ENCODE data around the gene ABCC1. TPM values are rescaled to one million over a fixed set of nuclear protein-coding genes. Genes with fewer than 3 reads are reported as not detected.
A peak's percentile ranks its signal among the peaks of the same experiment; 100 is the strongest.
"Not testable (repeated sequence)": the region's sequence is repeated elsewhere in the genome, so short reads cannot be mapped to it uniquely, and the experiment has no call there.

The ABCC1 gene
- total RNA-seq, 1 donor from 2014 or later: 17.0 TPM

DNA sequence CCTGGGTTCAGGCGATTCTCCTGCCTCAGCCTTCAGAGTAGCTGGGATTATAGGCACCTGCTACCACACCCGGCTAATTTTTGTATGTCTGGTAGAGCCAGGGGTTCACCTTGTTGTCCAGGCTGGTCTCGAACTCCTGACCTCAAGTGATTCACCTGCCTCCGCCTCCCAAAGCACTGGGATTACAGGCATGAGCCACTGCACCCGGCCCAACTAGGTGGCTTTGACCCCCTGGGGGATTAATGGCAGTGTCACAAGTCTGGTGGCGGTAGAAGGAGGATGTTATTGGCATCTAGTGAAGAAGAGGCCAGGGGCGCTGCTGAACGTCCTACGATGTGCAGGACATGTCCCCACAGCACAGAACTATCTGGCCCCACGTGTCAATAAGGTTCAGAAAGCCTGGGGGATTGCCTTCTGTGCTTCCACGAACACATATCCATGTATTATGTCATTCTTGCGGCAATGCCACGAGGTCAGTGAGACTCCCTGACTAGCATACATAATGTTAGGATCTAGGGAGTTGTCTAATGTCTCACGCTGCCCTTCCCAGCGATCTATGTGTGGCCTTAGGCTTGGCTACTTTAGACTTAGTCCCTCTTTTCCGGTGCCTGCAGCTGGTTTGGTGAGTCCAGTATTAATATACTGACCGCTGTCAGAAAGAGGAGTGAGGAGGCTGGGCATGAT, 198.0 kb downstream of the ABCC1 start:
- no peaks in the 10 kb centered on the region for H3K27me3 ChIP-seq (ENCODE audit: low read depth)
- H3K36me3 ChIP-seq: peaks cover 6% of the 10 kb centered on the region
- no peak overlapping the region for H3K4me3 ChIP-seq
- no peak for DNase-seq
- peaks cover 26% of the 10 kb centered on the region for H3K4me1 ChIP-seq
- intact Hi-C loops (cut with micrococcal nuclease): no loop called here
- TF ChIP-seq, protein P1, sequence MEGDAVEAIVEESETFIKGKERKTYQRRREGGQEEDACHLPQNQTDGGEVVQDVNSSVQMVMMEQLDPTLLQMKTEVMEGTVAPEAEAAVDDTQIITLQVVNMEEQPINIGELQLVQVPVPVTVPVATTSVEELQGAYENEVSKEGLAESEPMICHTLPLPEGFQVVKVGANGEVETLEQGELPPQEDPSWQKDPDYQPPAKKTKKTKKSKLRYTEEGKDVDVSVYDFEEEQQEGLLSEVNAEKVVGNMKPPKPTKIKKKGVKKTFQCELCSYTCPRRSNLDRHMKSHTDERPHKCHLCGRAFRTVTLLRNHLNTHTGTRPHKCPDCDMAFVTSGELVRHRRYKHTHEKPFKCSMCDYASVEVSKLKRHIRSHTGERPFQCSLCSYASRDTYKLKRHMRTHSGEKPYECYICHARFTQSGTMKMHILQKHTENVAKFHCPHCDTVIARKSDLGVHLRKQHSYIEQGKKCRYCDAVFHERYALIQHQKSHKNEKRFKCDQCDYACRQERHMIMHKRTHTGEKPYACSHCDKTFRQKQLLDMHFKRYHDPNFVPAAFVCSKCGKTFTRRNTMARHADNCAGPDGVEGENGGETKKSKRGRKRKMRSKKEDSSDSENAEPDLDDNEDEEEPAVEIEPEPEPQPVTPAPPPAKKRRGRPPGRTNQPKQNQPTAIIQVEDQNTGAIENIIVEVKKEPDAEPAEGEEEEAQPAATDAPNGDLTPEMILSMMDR (IDR thresholded peaks at IDR 0.05; ENCODE audit: borderline replicate concordance): no peak
- no peaks in the 10 kb centered on the region for H3K9me3 ChIP-seq (replicated peaks)
- no peak overlapping the region for H3K27ac ChIP-seq (replicated peaks)

DNA sequence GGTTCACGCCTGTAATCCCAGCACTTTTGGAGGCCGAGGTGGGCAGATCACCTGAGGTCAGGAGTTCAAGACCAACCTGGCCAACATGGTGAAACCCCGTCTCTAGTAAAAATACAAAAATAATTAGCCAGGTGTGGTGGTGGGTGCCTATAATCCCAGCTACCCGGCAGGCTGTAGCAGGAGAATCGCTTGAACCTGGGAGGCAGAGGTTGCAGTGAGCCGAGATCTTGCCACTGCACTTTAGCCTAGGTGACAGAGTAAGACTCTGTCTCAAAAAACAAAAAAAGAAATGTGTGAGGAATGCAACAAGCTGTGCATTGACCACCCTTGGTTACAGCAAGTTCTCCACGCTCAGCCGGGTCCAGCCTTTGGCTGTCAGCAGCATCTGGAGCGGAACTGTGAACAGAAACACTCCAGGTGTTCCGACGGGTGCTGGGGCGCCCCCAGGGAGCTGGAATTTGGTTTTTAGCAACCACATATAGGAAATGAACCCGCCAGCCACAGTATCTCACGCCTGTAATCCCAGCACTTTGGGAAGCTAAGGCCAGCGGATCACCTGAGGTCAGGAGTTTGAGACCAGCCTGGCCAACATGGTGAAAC, 198.7 kb downstream of the ABCC1 start:
- peaks cover 26% of the 10 kb centered on the region for H3K4me1 ChIP-seq
- H3K27ac ChIP-seq (replicated peaks); H3K36me3 ChIP-seq; H3K4me3 ChIP-seq; H3K9me3 ChIP-seq (replicated peaks); DNase-seq; H3K27me3 ChIP-seq (ENCODE audit: low read depth); intact Hi-C loops (cut with micrococcal nuclease): not testable (repeated sequence)

DNA sequence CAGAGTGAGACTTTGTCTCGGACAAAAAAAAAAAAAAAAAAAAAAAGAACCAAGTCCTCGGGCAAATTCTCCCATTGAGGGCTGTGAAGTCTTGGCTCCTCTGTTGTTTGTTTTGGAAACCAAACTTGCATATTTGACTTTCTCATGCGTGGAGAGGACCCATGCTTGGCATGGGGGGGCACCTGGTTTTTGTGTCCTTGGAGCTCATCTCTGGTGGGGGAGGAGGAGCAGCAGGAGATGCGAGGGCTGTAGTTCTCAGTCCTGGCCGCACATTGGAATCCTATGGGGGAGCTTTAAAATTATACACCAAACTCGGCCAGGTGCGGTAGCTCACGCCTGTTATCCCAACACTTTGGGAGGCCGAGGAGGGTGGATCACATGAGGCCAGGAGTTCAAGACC, 199.3 kb downstream of the ABCC1 start:
- Histone ChIP-seq H3K9me3 (replicated peaks) (no peaks in the 10 kb centered on the region), H3K27me3 (ENCODE audit: low read depth) (no peaks in the 10 kb centered on the region), H3K27ac (replicated peaks) (no peak overlapping the region), H3K4me3 (no peak overlapping the region), H3K36me3 (peaks cover 6% of the 10 kb centered on the region), H3K4me1 (peaks cover 26% of the 10 kb centered on the region)
- TF ChIP-seq, protein P1 (IDR thresholded peaks at IDR 0.05; ENCODE audit: borderline replicate concordance): no peak
- no peak for DNase-seq
- intact Hi-C loops (cut with micrococcal nuclease): no loop called here

DNA sequence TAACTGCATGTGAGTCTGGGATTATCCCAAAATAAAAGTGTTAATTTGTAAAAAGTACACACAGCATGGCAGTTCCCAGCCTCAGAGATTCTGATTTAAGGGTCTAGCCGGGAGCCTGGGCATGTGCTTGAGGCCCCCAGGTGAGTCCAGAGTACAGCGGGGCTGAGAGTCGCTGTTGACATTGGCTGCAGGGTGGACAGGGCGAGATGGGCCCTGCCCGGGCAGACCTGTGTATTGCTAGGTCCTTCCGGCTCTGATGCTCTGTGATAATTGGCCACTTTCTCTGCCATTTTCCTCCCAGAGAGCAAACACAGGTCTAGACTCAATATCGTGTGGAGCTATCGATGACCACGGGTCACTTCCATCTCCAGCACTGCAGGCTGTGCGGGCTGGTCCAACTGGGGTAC, 200.3 kb downstream of the ABCC1 start:
- TF ChIP-seq, protein P1 (IDR thresholded peaks at IDR 0.05; ENCODE audit: borderline replicate concordance): no peak
- DNase-seq: no peak
- Histone ChIP-seq H3K27ac (replicated peaks) (peak overlapping the region; percentile 71), H3K27me3 (ENCODE audit: low read depth) (no peaks in the 10 kb centered on the region), H3K9me3 (replicated peaks) (no peaks in the 10 kb centered on the region), H3K36me3 (no peaks in the 10 kb centered on the region), H3K4me1 (peaks cover 26% of the 10 kb centered on the region), H3K4me3 (no peak overlapping the region)
- intact Hi-C loops (cut with micrococcal nuclease): no loop called here

DNA sequence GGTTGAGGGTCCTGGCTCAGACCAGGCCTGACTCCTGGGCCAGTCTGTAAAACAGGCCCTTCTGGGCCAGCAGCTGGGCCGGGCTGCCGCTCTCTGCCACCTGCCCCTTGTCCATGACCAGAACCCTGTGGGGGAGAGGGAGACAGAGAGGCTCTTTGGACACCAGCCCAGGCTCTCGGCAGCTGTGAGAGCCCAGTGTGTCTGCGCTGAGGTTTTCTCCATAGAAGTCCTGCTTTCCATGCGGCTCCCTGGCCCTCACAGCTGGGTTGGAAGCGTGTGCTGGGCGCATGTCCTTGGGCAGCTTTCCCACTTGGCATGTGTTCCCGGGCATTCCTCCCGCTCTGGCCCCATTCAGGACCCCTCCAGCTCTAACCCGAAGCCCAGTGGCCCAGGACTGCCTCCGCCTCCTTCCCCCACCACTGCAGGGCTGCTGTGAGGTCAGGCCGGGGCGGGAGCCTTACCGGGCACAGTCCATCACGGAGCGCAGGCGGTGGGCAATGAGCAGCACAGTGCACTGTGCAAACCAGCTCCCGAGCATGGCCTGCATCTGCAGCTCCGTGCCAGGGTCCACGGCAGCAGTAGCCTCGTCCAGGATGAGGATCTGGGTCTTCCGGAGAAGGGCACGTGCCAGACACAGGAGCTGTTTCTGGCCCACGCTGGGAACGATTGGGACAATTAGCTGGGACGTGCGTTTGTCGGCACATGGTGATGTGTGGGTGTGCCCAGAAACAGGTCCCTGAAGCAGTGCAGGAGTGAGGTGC, 200.9 kb downstream of the ABCC1 start:
- Histone ChIP-seq H3K9me3 (replicated peaks) (no peaks in the 10 kb centered on the region), H3K4me1 (peaks cover 26% of the 10 kb centered on the region), H3K4me3 (peak overlapping the region; percentile 16), H3K36me3 (no peaks in the 10 kb centered on the region), H3K27me3 (ENCODE audit: low read depth) (no peaks in the 10 kb centered on the region), H3K27ac (replicated peaks) (peak overlapping the region; percentile 71)
- TF ChIP-seq, protein P1 (IDR thresholded peaks at IDR 0.05; ENCODE audit: borderline replicate concordance): no peak
- DNase-seq: peak; percentile 76
- intact Hi-C loops (cut with micrococcal nuclease): no loop called here

DNA sequence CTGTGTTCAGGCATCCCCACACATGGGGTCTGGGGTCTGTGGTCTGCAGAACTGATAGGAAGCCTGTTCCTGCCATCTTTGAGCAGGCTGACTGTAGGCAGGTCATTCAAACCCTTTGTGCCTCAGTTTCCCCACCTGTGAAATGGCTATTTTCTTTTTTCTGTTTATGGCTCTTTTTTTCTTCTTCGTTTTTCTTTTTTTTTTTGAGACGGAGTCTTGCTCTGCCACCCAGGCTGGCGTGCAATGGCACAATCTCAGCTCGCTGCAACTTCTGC, 201.4 kb downstream of the ABCC1 start:
- TF ChIP-seq, protein P1 (IDR thresholded peaks at IDR 0.05; ENCODE audit: borderline replicate concordance): no peak
- no peaks in the 10 kb centered on the region for H3K9me3 ChIP-seq (replicated peaks)
- H3K27ac ChIP-seq (replicated peaks): peak overlapping the region; percentile 71
- DNase-seq: no peak
- no peaks in the 10 kb centered on the region for H3K27me3 ChIP-seq (ENCODE audit: low read depth)
- H3K36me3 ChIP-seq: no peaks in the 10 kb centered on the region
- peaks cover 26% of the 10 kb centered on the region for H3K4me1 ChIP-seq
- intact Hi-C loops (cut with micrococcal nuclease): no loop called here
- H3K4me3 ChIP-seq: peak overlapping the region; percentile 16

Data from left ventricle myocardium inferior (tissue), 1 donor.